ENCODE data around the gene RGL2.

RGL2 gene

DNA sequence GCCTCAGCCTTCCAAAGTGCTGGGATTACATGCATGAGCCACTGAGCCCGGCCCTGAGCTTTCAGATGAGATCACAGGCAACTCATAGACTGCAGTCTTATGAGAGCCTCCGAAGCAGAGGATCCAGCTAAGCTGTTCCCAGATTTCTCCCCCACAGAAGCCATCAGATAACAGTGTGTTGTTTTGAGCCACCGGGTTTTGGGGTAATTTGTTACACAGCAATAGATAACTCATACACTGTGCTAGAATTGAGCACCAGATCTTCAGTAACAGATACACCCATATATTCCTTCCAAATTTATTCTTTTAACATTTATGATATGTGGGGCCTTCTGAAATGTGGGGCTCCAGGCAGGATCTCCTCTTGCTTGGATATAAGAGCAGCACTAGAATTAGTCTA lies 37.8 kb upstream of the RGL2 start:
- DNase-seq (ENCODE audit: low read depth): no peak
- no peak for TF ChIP-seq CTCF (IDR thresholded peaks at IDR 0.05; ENCODE audit: low read length, missing control alignments)
- H3K4me3 ChIP-seq (replicated peaks; ENCODE audit: low read depth, low read length): no peak overlapping the region

DNA sequence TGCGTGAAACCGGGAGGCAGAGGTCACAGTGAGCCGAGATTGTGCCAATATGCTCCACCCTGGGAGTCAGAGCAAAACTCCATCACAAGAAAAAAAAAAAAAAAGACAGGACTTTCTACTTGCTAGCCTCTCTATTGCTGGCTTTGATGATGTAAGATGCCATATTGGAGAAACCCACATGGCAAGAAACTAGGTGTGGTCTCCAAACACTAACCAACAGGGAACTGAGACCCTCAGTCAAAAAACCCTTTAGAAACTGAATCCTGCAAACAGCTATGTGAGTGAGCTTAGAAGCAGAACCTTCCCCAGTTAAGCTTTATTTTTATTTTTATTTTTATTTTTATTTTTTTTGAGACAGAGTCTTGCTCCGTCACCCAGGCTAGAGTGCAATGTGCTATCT lies 37.2 kb upstream of the RGL2 start:
- DNase-seq (ENCODE audit: low read depth): no peak

DNA sequence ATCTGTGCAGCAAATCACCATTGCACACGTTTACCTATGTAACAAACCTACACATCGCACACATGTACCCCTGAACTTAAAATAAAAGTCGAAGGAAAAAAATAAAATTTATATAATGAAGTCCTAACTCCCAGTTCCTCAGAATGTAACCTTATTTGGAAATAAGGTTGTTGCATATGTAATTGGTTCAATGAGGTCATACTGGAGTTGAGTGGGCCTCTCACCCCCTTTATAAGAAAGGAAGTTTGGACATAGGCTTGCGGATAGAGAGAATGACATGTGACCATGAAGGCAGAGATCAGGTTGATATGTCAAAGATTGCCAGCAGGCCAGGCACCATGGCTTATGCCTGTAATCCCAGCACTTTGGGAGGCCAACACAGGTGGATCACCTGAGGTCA lies 34.9 kb upstream of the RGL2 start:
- DNase-seq (ENCODE audit: low read depth): no peak
- no peak for TF ChIP-seq CTCF (IDR thresholded peaks at IDR 0.05; ENCODE audit: low read length, missing control alignments)
- H3K4me3 ChIP-seq (replicated peaks; ENCODE audit: low read depth, low read length): no peak overlapping the region

More for the DNA sequence above, 37.2 kb upstream of the RGL2 start:
- no peak for TF ChIP-seq CTCF (IDR thresholded peaks at IDR 0.05; ENCODE audit: low read length, missing control alignments)
- H3K4me3 ChIP-seq (replicated peaks; ENCODE audit: low read depth, low read length): no peak overlapping the region

- DNase-seq (ENCODE audit: low read depth): no peak
- TF ChIP-seq CTCF (IDR thresholded peaks at IDR 0.05; ENCODE audit: low read length, missing control alignments): no peak
- H3K4me3 ChIP-seq (replicated peaks; ENCODE audit: low read depth, low read length): no peak overlapping the region
These were observed 32.0 kb upstream of the RGL2 start for GRCh38 chr6:33330736-33331135.

DNA sequence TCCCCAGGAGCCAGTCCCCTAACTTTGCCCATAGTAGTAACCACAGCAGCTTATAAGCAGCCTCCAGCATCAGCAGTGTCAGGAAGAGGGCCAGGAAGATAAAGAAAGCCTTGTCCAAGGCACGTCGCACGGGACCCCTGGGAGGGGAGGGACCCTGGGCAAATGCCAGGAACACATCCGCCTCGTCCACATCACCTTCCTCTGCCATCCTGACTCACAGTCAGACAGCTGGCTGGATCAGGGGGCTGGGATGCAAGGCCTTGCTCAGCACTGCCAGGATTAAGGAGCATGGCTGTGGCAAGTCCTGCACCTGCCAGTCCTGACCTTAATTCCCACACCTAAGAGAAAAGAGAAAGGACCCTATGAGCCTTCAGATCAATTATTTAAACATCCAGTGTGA lies 30.3 kb upstream of the RGL2 start:
- no peak for DNase-seq (ENCODE audit: low read depth)
- TF ChIP-seq CTCF (IDR thresholded peaks at IDR 0.05; ENCODE audit: low read length, missing control alignments): no peak
- H3K4me3 ChIP-seq (replicated peaks; ENCODE audit: low read depth, low read length): no peak overlapping the region

GRCh38 chr6:33324125-33324524 lies 25.4 kb upstream of the RGL2 start:
- no peak for TF ChIP-seq CTCF (IDR thresholded peaks at IDR 0.05; ENCODE audit: low read length, missing control alignments)
- no peak overlapping the region for H3K4me3 ChIP-seq (replicated peaks; ENCODE audit: low read depth, low read length)
- DNase-seq (ENCODE audit: low read depth): no peak

DNA sequence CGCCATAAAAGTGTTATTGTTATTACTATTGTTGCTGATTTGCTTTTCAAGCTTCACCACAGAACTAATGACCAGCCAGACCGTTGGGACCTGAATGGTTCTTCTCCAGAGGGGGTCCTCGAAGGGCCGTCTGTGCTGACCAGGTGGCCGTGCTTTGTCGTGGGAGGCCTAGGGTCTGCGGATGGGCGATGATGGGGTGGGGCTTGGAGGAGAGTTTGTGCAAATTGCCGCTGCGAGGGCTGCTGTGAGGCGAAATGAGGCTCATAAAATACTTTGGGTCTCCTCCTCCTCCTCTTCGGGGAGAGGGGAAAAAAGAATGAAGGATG lies 24.8 kb upstream of the RGL2 start:
- H3K4me3 ChIP-seq (replicated peaks; ENCODE audit: low read depth, low read length): peak overlapping the region; percentile 87
- no peak for DNase-seq (ENCODE audit: low read depth)
- TF ChIP-seq CTCF (IDR thresholded peaks at IDR 0.05; ENCODE audit: low read length, missing control alignments): no peak

All from fibroblast of pulmonary artery (primary cell).